SK-N-SH (cell line): Measurements from ENCODE around the gene TBKBP1. TPM values are rescaled to one million over a fixed set of nuclear protein-coding genes. Genes with fewer than 3 reads are reported as not detected.
A peak's percentile ranks its signal among the peaks of the same experiment; 100 is the strongest.

Experiments
- CTCF ChIA-PET: fragments of 300-600, 350-600 bp; formaldehyde crosslinking; extraction: SDS; loops from one replicate; lab custom pipeline; 2021; lab: Yijun Ruan, JAX
- POLR2A ChIA-PET: fragments of 350-600 bp; sonication (Branson Sonifier 250); formaldehyde crosslinking; extraction: SDS; loops from one replicate; lab custom pipeline; 2020; ENCODE audit warnings: antibody characterized with exemption, inconsistent platforms; lab: Yijun Ruan, JAX
- DNase-seq: peaks from one replicate; pipeline ENCODE4 v3.0.0; 2012
- H2AFZ ChIP-seq: fragments of 200-600 bp; sonication (generic); 2 replicates; pipeline ENCODE4 v1.8.1; 2016; ENCODE audit warnings: antibody characterized with exemption, mild to moderate bottlenecking, low read depth
- H3F3A ChIP-seq: fragments of 200-600 bp; sonication (generic); replicated peaks from 2 replicates; pipeline ENCODE3; 2016; ENCODE audit warnings: antibody characterized with exemption, mild to moderate bottlenecking; ENCODE audit not compliant: insufficient read depth
- H3K27ac ChIP-seq, 2 experiments: fragments of 200-500 bp in 1 of 2; fragments of 200-600 bp in 1 of 2; sonication (Bioruptor generic) in 1 of 2; sonication (generic), shearing (Covaris generic) in 1 of 2; 2 replicates each; pipeline versions ENCODE4 v1.5.1 to v1.6.1; 2014 to 2016; ENCODE audit warnings: low read depth in 2 of 2, inconsistent platforms in 1 of 2, low read length in 1 of 2, mild to moderate bottlenecking in 1 of 2, mixed read lengths in 1 of 2
- H3K27me3 ChIP-seq: fragments of 200-600 bp; sonication (generic), shearing (Covaris generic); 2 replicates; pipeline ENCODE4 v1.6.1; 2016; ENCODE audit warnings: mixed run types; ENCODE audit not compliant: insufficient read depth
- H3K36me3 ChIP-seq, 2 experiments: fragments of 200-500 bp in 1 of 2; fragments of 200-600 bp in 1 of 2; sonication (Bioruptor generic) in 1 of 2; sonication (generic) in 1 of 2; replicated peaks in 1 of 2; 2 replicates each; pipeline versions ENCODE3 to v1.5.1; 2014 to 2016; ENCODE audit warnings: low read length in 1 of 2, mild to moderate bottlenecking in 1 of 2; ENCODE audit not compliant: insufficient read depth in 2 of 2, control insufficient read depth in 1 of 2
- H3K4me1 ChIP-seq, 2 experiments: fragments of 200-500 bp in 1 of 2; fragments of 200-600 bp in 1 of 2; sonication (Bioruptor generic) in 1 of 2; sonication (generic), shearing (Covaris generic) in 1 of 2; 2 replicates each; pipeline versions ENCODE4 v1.5.1 to v1.6.1; 2014 to 2016; ENCODE audit warnings: low read depth in 1 of 2, low read length in 1 of 2, mixed run types in 1 of 2; ENCODE audit not compliant: insufficient read depth in 2 of 2, control insufficient read depth in 1 of 2
- H3K4me2 ChIP-seq: fragments of 200-600 bp; sonication (generic), shearing (Covaris generic); 2 replicates; pipeline ENCODE4 v1.6.1; 2017; ENCODE audit warnings: mixed run types
- H3K4me3 ChIP-seq, 2 experiments: fragments of 200-500 bp in 1 of 2; fragments of 200-600 bp in 1 of 2; sonication (Bioruptor generic) in 1 of 2; sonication (generic), shearing (Covaris generic) in 1 of 2; 2 replicates each; pipeline versions ENCODE4 v1.5.1 to v1.8.1; 2014 to 2016; ENCODE audit warnings: low read depth in 2 of 2, inconsistent platforms in 1 of 2, low read length in 1 of 2, mild to moderate bottlenecking in 1 of 2, mixed read lengths in 1 of 2, moderate library complexity in 1 of 2
- H3K79me2 ChIP-seq: fragments of 200-600 bp; sonication (generic); 2 replicates; pipeline ENCODE4 v1.8.1; 2017; ENCODE audit warnings: mild to moderate bottlenecking; ENCODE audit not compliant: insufficient read depth
- H3K9ac ChIP-seq: fragments of 200-600 bp; sonication (generic); 2 replicates; pipeline ENCODE4 v1.6.1; 2017; ENCODE audit warnings: mixed run types
- H3K9me2 ChIP-seq: fragments of 200-600 bp; sonication (generic); 2 replicates; pipeline ENCODE4 v1.6.1; 2017; ENCODE audit warnings: mixed run types
- H3K9me3 ChIP-seq: fragments of 200-600 bp; sonication (generic); 2 replicates; pipeline ENCODE4 v1.6.1; 2017; ENCODE audit warnings: mixed run types, mild to moderate bottlenecking, moderate library complexity
- H4K20me1 ChIP-seq: fragments of 200-600 bp; sonication (generic); 2 replicates; pipeline ENCODE4 v1.6.1; 2017; ENCODE audit warnings: mild to moderate bottlenecking, mixed run types; ENCODE audit not compliant: insufficient read depth
- ELF1 ChIP-seq: IDR thresholded peaks from 2 replicates; pipeline ENCODE4 v1.4.0; 2012
- EZH2phosphoT487 ChIP-seq: fragments of 200-600 bp; sonication (generic); IDR thresholded peaks from 2 replicates; pipeline ENCODE4 v1.6.1; 2017; ENCODE audit warnings: low read depth, mixed run types, mild to moderate bottlenecking, antibody characterized with exemption, moderate library complexity, borderline replicate concordance
- GABPA ChIP-seq: IDR thresholded peaks from 2 replicates; pipeline ENCODE4 v1.4.0; 2012; ENCODE audit warnings: low read depth, mild to moderate bottlenecking
- JUND ChIP-seq: IDR thresholded peaks from 2 replicates; pipeline ENCODE4 v1.4.0; 2012
- NFIC ChIP-seq: IDR thresholded peaks from 2 replicates; pipeline ENCODE4 v1.4.0; 2012; ENCODE audit warnings: borderline replicate concordance
- POLR2AphosphoS5 ChIP-seq: IDR thresholded peaks from 2 replicates; pipeline ENCODE4 v1.6.1; 2012; ENCODE audit warnings: low read depth, low read length
- RAD21 ChIP-seq: IDR thresholded peaks from 2 replicates; pipeline ENCODE4 v1.6.1; 2012; ENCODE audit warnings: mild to moderate bottlenecking, low read length
- RFX5 ChIP-seq: IDR thresholded peaks from 2 replicates; pipeline ENCODE4 v1.6.1; 2012; ENCODE audit warnings: mild to moderate bottlenecking, improper control_type of control experiment, low read length
- SIN3A ChIP-seq: IDR thresholded peaks from 2 replicates; pipeline ENCODE4 v1.6.1; 2012; ENCODE audit warnings: low read depth, mild to moderate bottlenecking, low read length, moderate library complexity, borderline replicate concordance
- TCF12 ChIP-seq: IDR thresholded peaks from 2 replicates; pipeline ENCODE4 v1.4.0; 2012
- TEAD4 ChIP-seq: IDR thresholded peaks from 2 replicates; pipeline ENCODE4 v1.4.0; 2012; ENCODE audit warnings: mild to moderate bottlenecking, borderline replicate concordance; ENCODE audit not compliant: insufficient read depth
- YY1 ChIP-seq: IDR thresholded peaks from 2 replicates; pipeline ENCODE4 v1.4.0; 2012; ENCODE audit warnings: low read depth, mild to moderate bottlenecking
- WGBS: methylation state at CpG from one replicate; pipeline ENCODE4 v1.1.6; 2017; ENCODE audit warnings: low lambda C conversion rate; 5-methylcytosine and 5-hydroxymethylcytosine counted together
- polyA plus RNA-seq, 3 experiments: library from polyadenylated mRNA; depleted of rRNA; stranded (reverse); fragments of >200 nt; gene quantifications; 2 replicates each; pipeline ENCODE4 v1.2.3, GENCODE V29; 2012
- TF ChIP-seq, protein P1 (sequence below): IDR thresholded peaks from 2 replicates; pipeline ENCODE4 v1.4.0; 2012; ENCODE audit warnings: low read depth, borderline replicate concordance
- TF ChIP-seq, protein P2 (sequence below): IDR thresholded peaks from 2 replicates; pipeline ENCODE4; 2012
- TF ChIP-seq, protein P3 (sequence below): fragments of 150-350 bp; IDR thresholded peaks from 2 replicates; pipeline ENCODE4 v1.6.1; 2017; ENCODE audit warnings: antibody characterized with exemption, low read length, low read depth, borderline replicate concordance

The TBKBP1 gene
- polyA plus RNA-seq, 1 of the 3 experiments (the other 2 are of a cell fraction) = 14.4 TPM

DNA sequence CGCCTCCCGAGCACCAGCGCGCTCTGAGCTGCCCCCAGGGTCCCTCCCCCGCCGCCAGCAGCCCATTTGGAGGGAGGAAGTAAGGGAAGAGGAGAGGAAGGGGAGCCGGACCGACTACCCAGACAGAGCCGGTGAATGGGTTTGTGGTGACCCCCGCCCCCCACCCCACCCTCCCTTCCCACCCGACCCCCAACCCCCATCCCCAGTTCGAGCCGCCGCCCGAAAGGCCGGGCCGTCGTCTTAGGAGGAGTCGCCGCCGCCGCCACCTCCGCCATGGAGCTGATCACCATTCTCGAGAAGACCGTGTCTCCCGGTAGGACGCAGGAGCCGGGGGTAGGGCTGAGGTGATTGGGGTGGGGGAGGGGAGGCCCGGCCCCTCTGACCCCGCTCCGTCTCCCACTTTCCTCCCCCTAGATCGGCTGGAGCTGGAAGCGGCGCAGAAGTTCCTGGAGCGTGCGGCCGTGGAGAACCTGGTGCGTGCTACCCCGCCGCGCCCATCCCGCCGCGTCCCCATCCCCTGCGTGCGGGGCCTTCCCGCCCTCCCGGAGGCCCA lies 43.9 kb upstream of the TBKBP1 start:
- Histone ChIP-seq H3K9me2 (no peaks in the 10 kb centered on the region), H3K27ac (peak overlapping the region; percentile 64 to 89), H3K9me3 (no peaks in the 10 kb centered on the region), H3K27me3 (no peaks in the 10 kb centered on the region), H3F3A (peaks cover 12% of the 10 kb centered on the region), H3K9ac (peak overlapping the region; percentile 73; the same call in 1 of the 2 replicates), H2AFZ (no peak overlapping the region), H3K4me2 (peak overlapping the region; percentile 61; the same call in 1 of the 2 replicates), H3K4me1 (peaks cover 8 to 22% of the 10 kb centered on the region in 2 experiments), H3K36me3 (peaks cover 36 to 43% of the 10 kb centered on the region in 2 experiments), H3K4me3 (peak overlapping the region; percentile 62 to 65), H3K79me2 (peaks cover 58% of the 10 kb centered on the region), H4K20me1 (peaks cover 38% of the 10 kb centered on the region)
- no peak for DNase-seq
- 1% methylated on average over 46 of the region's 48 CpGs for WGBS
- POLR2A ChIA-PET = interaction anchor here (0.5 to 1.6 kb wide), 20 partner anchors 9 to 445 kb away, joined by 3 to 7 read pairs (median 4); partner anchors contain the start of genes EFCAB13, OSBPL7 and TBKBP1
- TF ChIP-seq RFX5 (no peak), POLR2AphosphoS5 (no peak; the same call in 1 of the 2 replicates), ELF1 (no peak), NFIC (no peak), RAD21 (no peak), EZH2phosphoT487 (no peak), GABPA (no peak), JUND (no peak), YY1 (no peak), TCF12 (no peak), TEAD4 (no peak), SIN3A (no peak; the same call in 1 of the 2 replicates)
- TF ChIP-seq, protein P1, sequence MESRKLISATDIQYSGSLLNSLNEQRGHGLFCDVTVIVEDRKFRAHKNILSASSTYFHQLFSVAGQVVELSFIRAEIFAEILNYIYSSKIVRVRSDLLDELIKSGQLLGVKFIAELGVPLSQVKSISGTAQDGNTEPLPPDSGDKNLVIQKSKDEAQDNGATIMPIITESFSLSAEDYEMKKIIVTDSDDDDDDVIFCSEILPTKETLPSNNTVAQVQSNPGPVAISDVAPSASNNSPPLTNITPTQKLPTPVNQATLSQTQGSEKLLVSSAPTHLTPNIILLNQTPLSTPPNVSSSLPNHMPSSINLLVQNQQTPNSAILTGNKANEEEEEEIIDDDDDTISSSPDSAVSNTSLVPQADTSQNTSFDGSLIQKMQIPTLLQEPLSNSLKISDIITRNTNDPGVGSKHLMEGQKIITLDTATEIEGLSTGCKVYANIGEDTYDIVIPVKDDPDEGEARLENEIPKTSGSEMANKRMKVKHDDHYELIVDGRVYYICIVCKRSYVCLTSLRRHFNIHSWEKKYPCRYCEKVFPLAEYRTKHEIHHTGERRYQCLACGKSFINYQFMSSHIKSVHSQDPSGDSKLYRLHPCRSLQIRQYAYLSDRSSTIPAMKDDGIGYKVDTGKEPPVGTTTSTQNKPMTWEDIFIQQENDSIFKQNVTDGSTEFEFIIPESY = no peak
- TF ChIP-seq, protein P2, sequence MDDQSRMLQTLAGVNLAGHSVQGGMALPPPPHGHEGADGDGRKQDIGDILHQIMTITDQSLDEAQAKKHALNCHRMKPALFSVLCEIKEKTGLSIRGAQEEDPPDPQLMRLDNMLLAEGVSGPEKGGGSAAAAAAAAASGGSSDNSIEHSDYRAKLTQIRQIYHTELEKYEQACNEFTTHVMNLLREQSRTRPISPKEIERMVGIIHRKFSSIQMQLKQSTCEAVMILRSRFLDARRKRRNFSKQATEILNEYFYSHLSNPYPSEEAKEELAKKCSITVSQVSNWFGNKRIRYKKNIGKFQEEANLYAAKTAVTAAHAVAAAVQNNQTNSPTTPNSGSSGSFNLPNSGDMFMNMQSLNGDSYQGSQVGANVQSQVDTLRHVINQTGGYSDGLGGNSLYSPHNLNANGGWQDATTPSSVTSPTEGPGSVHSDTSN = no peak
- TF ChIP-seq, protein P3, sequence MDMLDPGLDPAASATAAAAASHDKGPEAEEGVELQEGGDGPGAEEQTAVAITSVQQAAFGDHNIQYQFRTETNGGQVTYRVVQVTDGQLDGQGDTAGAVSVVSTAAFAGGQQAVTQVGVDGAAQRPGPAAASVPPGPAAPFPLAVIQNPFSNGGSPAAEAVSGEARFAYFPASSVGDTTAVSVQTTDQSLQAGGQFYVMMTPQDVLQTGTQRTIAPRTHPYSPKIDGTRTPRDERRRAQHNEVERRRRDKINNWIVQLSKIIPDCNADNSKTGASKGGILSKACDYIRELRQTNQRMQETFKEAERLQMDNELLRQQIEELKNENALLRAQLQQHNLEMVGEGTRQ = no peak
- CTCF ChIA-PET = interaction anchor here (0.7 to 9.4 kb wide), 8 partner anchors 10 to 208 kb away, joined by 3 to 113 read pairs (median 4); no protein-coding TSS in a partner anchor
